ENCODE measurements around the gene NUP214. TPM values are rescaled to one million over a fixed set of nuclear protein-coding genes. Genes with fewer than 3 reads are reported as not detected.
A peak's percentile ranks its signal among the peaks of the same experiment; 100 is the strongest.

The NUP214 gene
- total RNA-seq, 2 experiments from 2014 or later: 61.4 to 97.7 TPM

GRCh38 chr9:131173995-131174394 is 48.6 kb downstream of the NUP214 start:
- H3K27me3 Mint-ChIP-seq: no peaks in the 10 kb centered on the region
- ChIA-PET CTCF (interaction anchor here (11.2 kb wide), 1 partner anchor 162 kb away, joined by 150 read pairs; no protein-coding TSS in a partner anchor), POLR2A (no interaction called here)
- peaks cover 54% of the 10 kb centered on the region for H3K36me3 Mint-ChIP-seq (ENCODE audit: low read depth)
- intact Hi-C loops (cut with DNase I, micrococcal nuclease): no loop called here
- no peak overlapping the region for H3K4me3 Mint-ChIP-seq
- H3K27ac Mint-ChIP-seq: peak overlapping the region; percentile 31
- no peak for ATAC-seq
- peaks cover 2% of the 10 kb centered on the region for H3K4me1 Mint-ChIP-seq
- DNase-seq: no peak
- no peaks in the 10 kb centered on the region for H3K9me3 Mint-ChIP-seq (ENCODE audit: low read depth)

- ATAC-seq (peak; percentile 21), DNase-seq (peak; percentile 24)
- POLR2A ChIA-PET: no interaction called here
- CTCF ChIA-PET: interaction anchor here (11.2 kb wide), 1 partner anchor 161 kb away, joined by 150 read pairs; no protein-coding TSS in a partner anchor
- peaks cover 2% of the 10 kb centered on the region for H3K4me1 Mint-ChIP-seq
- intact Hi-C loops (cut with DNase I, micrococcal nuclease): no loop called here
- H3K27me3 Mint-ChIP-seq: no peaks in the 10 kb centered on the region
- no peak overlapping the region for H3K27ac Mint-ChIP-seq
- H3K36me3 Mint-ChIP-seq (ENCODE audit: low read depth): peaks cover 60% of the 10 kb centered on the region
- no peaks in the 10 kb centered on the region for H3K9me3 Mint-ChIP-seq (ENCODE audit: low read depth)
- H3K4me3 Mint-ChIP-seq: no peak overlapping the region
Observed at GRCh38 chr9:131174681-131175239, 49.4 kb downstream of the NUP214 start.

DNA sequence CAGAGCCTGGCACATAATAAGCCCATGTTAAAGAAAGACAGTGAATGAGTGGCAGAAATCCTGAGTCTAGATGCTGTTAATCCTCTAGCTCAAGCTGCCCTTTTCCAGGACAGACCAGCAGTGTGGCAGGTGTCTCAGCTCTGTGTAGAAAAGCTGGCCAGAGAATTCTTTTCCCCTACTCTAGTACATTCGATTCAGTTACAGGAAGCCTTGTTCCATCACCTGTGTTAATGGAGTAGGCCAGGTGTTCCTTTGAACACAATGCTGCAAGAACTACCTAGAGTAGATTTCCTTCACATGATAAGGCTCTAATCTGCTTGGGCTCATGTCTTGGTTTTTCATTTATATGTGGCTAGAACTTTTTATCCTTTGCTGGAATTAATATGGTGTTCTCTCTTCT is 52.5 kb downstream of the NUP214 start:
- H3K9me3 Mint-ChIP-seq (ENCODE audit: low read depth): no peaks in the 10 kb centered on the region
- H3K27ac Mint-ChIP-seq: no peak overlapping the region
- peaks cover 49% of the 10 kb centered on the region for H3K36me3 Mint-ChIP-seq (ENCODE audit: low read depth)
- peaks cover 2% of the 10 kb centered on the region for H3K4me1 Mint-ChIP-seq
- H3K27me3 Mint-ChIP-seq: no peaks in the 10 kb centered on the region
- ChIA-PET POLR2A (interaction anchor here (0.5 to 1.2 kb wide), 2 partner anchors 21 to 100 kb away, joined by 3 to 4 read pairs; no protein-coding TSS in a partner anchor), CTCF (interaction anchor here (0.6 to 11.2 kb wide), 18 partner anchors 11 to 1218 kb away, joined by 3 to 150 read pairs (median 4); no protein-coding TSS in a partner anchor)
- DNase-seq: no peak
- intact Hi-C loops (cut with DNase I, micrococcal nuclease): loop anchor here (1.0 kb wide), 4 partner anchors 97 to 158 kb away; no protein-coding TSS in a partner anchor
- no peak for ATAC-seq
- no peak overlapping the region for H3K4me3 Mint-ChIP-seq

- POLR2A ChIA-PET: no interaction called here
- intact Hi-C loops (cut with DNase I, micrococcal nuclease): loop anchor here (1.0 kb wide), 4 partner anchors 97 to 158 kb away; no protein-coding TSS in a partner anchor
- H3K36me3 Mint-ChIP-seq (ENCODE audit: low read depth): peaks cover 48% of the 10 kb centered on the region
- no peaks in the 10 kb centered on the region for H3K9me3 Mint-ChIP-seq (ENCODE audit: low read depth)
- CTCF ChIA-PET: interaction anchor here (0.6 to 11.2 kb wide), 21 partner anchors 9 to 799 kb away, joined by 3 to 150 read pairs (median 4); no protein-coding TSS in a partner anchor
- peaks cover 2% of the 10 kb centered on the region for H3K4me1 Mint-ChIP-seq
- no peak overlapping the region for H3K4me3 Mint-ChIP-seq
- ATAC-seq (peak; percentile 98), DNase-seq (peak; percentile 84)
- H3K27ac Mint-ChIP-seq: no peak overlapping the region
- no peaks in the 10 kb centered on the region for H3K27me3 Mint-ChIP-seq
Observed at GRCh38 chr9:131178382-131178781, 53.0 kb downstream of the NUP214 start.

DNA sequence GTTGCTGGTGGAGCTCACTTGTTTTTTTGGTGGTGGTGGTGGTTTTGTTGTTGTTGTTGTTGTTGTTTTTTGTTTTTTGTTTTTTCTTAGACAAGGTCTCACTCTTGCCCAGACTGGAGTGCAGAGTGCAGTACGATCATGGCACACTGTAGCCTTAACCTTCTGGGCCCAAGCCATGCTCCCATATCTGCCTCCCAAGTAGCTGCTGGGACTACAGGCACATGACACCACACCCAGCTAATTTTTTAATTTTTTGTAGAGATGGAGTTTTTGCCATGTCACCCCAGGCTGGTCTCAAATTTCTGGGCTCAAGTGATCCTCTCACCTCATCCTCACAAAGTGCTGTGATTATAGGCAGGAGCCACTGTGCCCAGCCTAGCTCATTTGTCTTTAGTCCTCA is 53.5 kb downstream of the NUP214 start:
- H3K27ac Mint-ChIP-seq: peak overlapping the region; percentile 30
- POLR2A ChIA-PET: no interaction called here
- H3K36me3 Mint-ChIP-seq (ENCODE audit: low read depth): peaks cover 46% of the 10 kb centered on the region
- H3K27me3 Mint-ChIP-seq: no peaks in the 10 kb centered on the region
- DNase-seq: no peak
- intact Hi-C loops (cut with DNase I, micrococcal nuclease): loop anchor here (1.0 kb wide), 4 partner anchors 96 to 157 kb away; no protein-coding TSS in a partner anchor
- CTCF ChIA-PET: interaction anchor here (0.6 to 11.2 kb wide), 15 partner anchors 9 to 798 kb away, joined by 3 to 150 read pairs (median 3); no protein-coding TSS in a partner anchor
- no peak for ATAC-seq
- H3K4me3 Mint-ChIP-seq: no peak overlapping the region
- no peaks in the 10 kb centered on the region for H3K9me3 Mint-ChIP-seq (ENCODE audit: low read depth)
- H3K4me1 Mint-ChIP-seq: peaks cover 2% of the 10 kb centered on the region

GRCh38 chr9:131179561-131180219 is 54.3 kb downstream of the NUP214 start:
- H3K27ac Mint-ChIP-seq: no peak overlapping the region
- ATAC-seq (no peak), DNase-seq (no peak)
- H3K9me3 Mint-ChIP-seq (ENCODE audit: low read depth): no peaks in the 10 kb centered on the region
- H3K27me3 Mint-ChIP-seq: no peaks in the 10 kb centered on the region
- CTCF ChIA-PET: interaction anchor here (0.6 to 11.2 kb wide), 10 partner anchors 9 to 170 kb away, joined by 3 to 150 read pairs (median 4); no protein-coding TSS in a partner anchor
- POLR2A ChIA-PET: no interaction called here
- intact Hi-C loops (cut with DNase I, micrococcal nuclease): no loop called here
- peaks cover 2% of the 10 kb centered on the region for H3K4me1 Mint-ChIP-seq
- peaks cover 43% of the 10 kb centered on the region for H3K36me3 Mint-ChIP-seq (ENCODE audit: low read depth)
- H3K4me3 Mint-ChIP-seq: no peak overlapping the region

GRCh38 chr9:131180454-131180853 is 55.1 kb downstream of the NUP214 start:
- DNase-seq: no peak
- H3K36me3 Mint-ChIP-seq (ENCODE audit: low read depth): peaks cover 43% of the 10 kb centered on the region

GRCh38 chr9:131181091-131181681 is 55.8 kb downstream of the NUP214 start:
- Mint-ChIP-seq H3K9me3 (ENCODE audit: low read depth) (no peaks in the 10 kb centered on the region), H3K4me1 (peaks cover 4% of the 10 kb centered on the region), H3K27ac (no peak overlapping the region), H3K4me3 (no peak overlapping the region), H3K36me3 (ENCODE audit: low read depth) (peaks cover 43% of the 10 kb centered on the region), H3K27me3 (no peaks in the 10 kb centered on the region)
- DNase-seq (no peak), ATAC-seq (no peak)
- ChIA-PET CTCF (interaction anchor here (0.8 to 11.2 kb wide), 13 partner anchors 11 to 366 kb away, joined by 3 to 150 read pairs (median 4); partner anchors contain the start of gene NUP214), POLR2A (no interaction called here)
- intact Hi-C loops (cut with DNase I, micrococcal nuclease): no loop called here

More at GRCh38 chr9:131180454-131180853, 55.1 kb downstream of the NUP214 start:
- intact Hi-C loops (cut with DNase I, micrococcal nuclease): no loop called here
- no peak overlapping the region for H3K27ac Mint-ChIP-seq
- ChIA-PET CTCF (interaction anchor here (0.6 to 11.2 kb wide), 11 partner anchors 8 to 366 kb away, joined by 3 to 150 read pairs (median 4); partner anchors contain the start of gene NUP214), POLR2A (no interaction called here)
- H3K9me3 Mint-ChIP-seq (ENCODE audit: low read depth): no peaks in the 10 kb centered on the region
- H3K4me1 Mint-ChIP-seq: peaks cover 2% of the 10 kb centered on the region
- no peak for ATAC-seq
- H3K27me3 Mint-ChIP-seq: no peaks in the 10 kb centered on the region
- H3K4me3 Mint-ChIP-seq: no peak overlapping the region

- ChIA-PET POLR2A (no interaction called here), CTCF (interaction anchor here (0.7 to 1.8 kb wide), 2 partner anchors 129 to 151 kb away, joined by 3 to 5 read pairs; no protein-coding TSS in a partner anchor)
- Mint-ChIP-seq H3K27me3 (no peaks in the 10 kb centered on the region), H3K36me3 (ENCODE audit: low read depth) (peaks cover 52% of the 10 kb centered on the region), H3K4me1 (peaks cover 2% of the 10 kb centered on the region), H3K9me3 (ENCODE audit: low read depth) (no peaks in the 10 kb centered on the region), H3K4me3 (no peak overlapping the region), H3K27ac (no peak overlapping the region)
- ATAC-seq (no peak), DNase-seq (no peak)
- intact Hi-C loops (cut with DNase I, micrococcal nuclease): no loop called here
Observed at GRCh38 chr9:131185924-131186323, 60.5 kb downstream of the NUP214 start.

DNA sequence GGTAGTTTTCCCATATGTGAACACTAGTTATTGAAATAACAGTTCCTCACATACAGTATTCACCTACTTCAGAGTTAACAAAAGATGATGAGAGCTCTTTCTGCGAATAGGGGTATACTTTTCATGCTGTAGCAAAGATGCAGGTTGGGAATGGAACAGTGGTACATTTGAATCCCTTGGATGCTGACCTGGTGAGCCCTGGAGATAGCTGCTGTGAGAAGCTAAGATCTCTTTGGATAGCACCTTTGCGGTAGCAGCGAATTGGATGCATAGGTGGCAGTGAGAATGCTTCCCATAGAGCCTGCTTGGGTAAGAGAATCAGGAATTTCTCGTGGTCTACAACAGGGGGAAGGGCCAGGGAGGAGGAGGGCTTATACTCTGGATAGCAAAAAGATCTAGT is 61.2 kb downstream of the NUP214 start:
- no peak overlapping the region for H3K4me3 Mint-ChIP-seq
- H3K27ac Mint-ChIP-seq: no peak overlapping the region
- H3K9me3 Mint-ChIP-seq (ENCODE audit: low read depth): no peaks in the 10 kb centered on the region
- ChIA-PET CTCF (interaction anchor here (0.7 to 1.8 kb wide), 2 partner anchors 130 to 150 kb away, joined by 3 to 5 read pairs; no protein-coding TSS in a partner anchor), POLR2A (no interaction called here)
- no peaks in the 10 kb centered on the region for H3K27me3 Mint-ChIP-seq
- peaks cover 49% of the 10 kb centered on the region for H3K36me3 Mint-ChIP-seq (ENCODE audit: low read depth)
- DNase-seq (no peak), ATAC-seq (no peak)
- intact Hi-C loops (cut with DNase I, micrococcal nuclease): no loop called here
- peaks cover 2% of the 10 kb centered on the region for H3K4me1 Mint-ChIP-seq

DNA sequence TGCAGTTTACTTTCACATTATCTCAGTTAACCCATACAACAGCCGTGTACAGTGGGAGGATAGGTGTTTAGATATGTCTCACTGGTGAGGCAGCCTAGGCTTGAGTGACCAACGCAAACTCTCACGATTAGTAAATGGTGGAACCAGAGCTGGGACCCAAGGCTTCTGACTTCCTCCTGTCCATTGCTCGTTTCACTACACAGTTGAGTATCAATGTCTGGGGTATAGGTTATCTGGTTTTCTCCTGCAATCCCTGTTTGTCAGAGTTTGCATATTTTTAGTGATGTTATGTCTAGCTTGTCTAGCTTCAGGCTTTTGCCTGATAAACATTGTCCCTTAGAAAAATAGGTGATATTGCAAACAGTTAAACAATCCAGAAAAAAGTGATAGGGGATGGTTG is 62.6 kb downstream of the NUP214 start:
- ATAC-seq (no peak), DNase-seq (no peak)
- H3K36me3 Mint-ChIP-seq (ENCODE audit: low read depth): peaks cover 54% of the 10 kb centered on the region
- POLR2A ChIA-PET: no interaction called here
- H3K9me3 Mint-ChIP-seq (ENCODE audit: low read depth): no peaks in the 10 kb centered on the region
- no peaks in the 10 kb centered on the region for H3K27me3 Mint-ChIP-seq
- H3K4me3 Mint-ChIP-seq: no peak overlapping the region
- H3K27ac Mint-ChIP-seq: no peak overlapping the region
- intact Hi-C loops (cut with DNase I, micrococcal nuclease): no loop called here
- peaks cover 2% of the 10 kb centered on the region for H3K4me1 Mint-ChIP-seq
- CTCF ChIA-PET: interaction anchor here (0.6 to 1.6 kb wide), 4 partner anchors 11 to 488 kb away, joined by 3 to 6 read pairs (median 4); no protein-coding TSS in a partner anchor
